Liver (tissue), 9 donors: ENCODE results near the gene VGF. TPM values are rescaled to one million over a fixed set of nuclear protein-coding genes. Genes with fewer than 3 reads are reported as not detected.

ENCODE experiments used
- DNase-seq: peaks from one replicate; pipeline ENCODE4 v3.0.0-alpha.2; 2017; ENCODE audit warnings: low spot score
- H3K27ac ChIP-seq, 2 donors: one replicate each; pipeline ENCODE4 v1.7.0; 2013; ENCODE audit warnings: inconsistent platforms in 2 of 2, low read length in 2 of 2, control low read depth in 1 of 2, low read depth in 1 of 2, mild to moderate bottlenecking in 1 of 2
- H3K27me3 ChIP-seq, 4 donors: one replicate each; pipeline versions ENCODE4 v1.6.1 to v1.7.0; 2013; ENCODE audit warnings: low read length in 3 of 4, inconsistent platforms in 1 of 4, mild to moderate bottlenecking in 1 of 4, moderate library complexity in 1 of 4; ENCODE audit not compliant: control insufficient read depth in 4 of 4, insufficient read depth in 4 of 4
- H3K36me3 ChIP-seq, 4 donors: one replicate each; pipeline versions ENCODE4 v1.6.1 to v1.7.0; 2013; ENCODE audit warnings: low read length in 3 of 4, mild to moderate bottlenecking in 3 of 4, low read depth in 1 of 4, moderate library complexity in 1 of 4; ENCODE audit not compliant: control insufficient read depth in 4 of 4, insufficient read depth in 3 of 4
- H3K4me1 ChIP-seq, 4 donors: one replicate each; pipeline versions ENCODE4 v1.6.1 to v1.7.0; 2013; ENCODE audit warnings: low read length in 3 of 4, mild to moderate bottlenecking in 3 of 4, moderate library complexity in 1 of 4; ENCODE audit not compliant: control insufficient read depth in 4 of 4, insufficient read depth in 4 of 4
- H3K4me3 ChIP-seq, 3 donors: one replicate each; pipeline versions ENCODE4 v1.6.1 to v1.7.0; 2013; ENCODE audit warnings: low read length in 3 of 3, control low read depth in 1 of 3, low read depth in 1 of 3, mild to moderate bottlenecking in 1 of 3
- H3K9ac ChIP-seq, 2 donors: one replicate each; pipeline ENCODE4 v1.7.0; 2013; ENCODE audit warnings: low read length in 2 of 2, mild to moderate bottlenecking in 2 of 2, moderate library complexity in 2 of 2, control low read depth in 1 of 2, low read depth in 1 of 2
- H3K9me3 ChIP-seq, 4 donors: one replicate each; pipeline versions ENCODE4 v1.6.1 to v1.7.0; 2013; ENCODE audit warnings: low read length in 3 of 4; ENCODE audit not compliant: control insufficient read depth in 4 of 4
- ATF3 ChIP-seq: IDR thresholded peaks from 2 replicates; pipeline ENCODE4 v1.6.1; 2016; ENCODE audit warnings: antibody characterized with exemption
- EGR1 ChIP-seq, 2 donors: IDR thresholded peaks; 2 replicates each; pipeline ENCODE4 v1.6.1; 2016 to 2018; ENCODE audit warnings: antibody characterized with exemption in 2 of 2, low read depth in 2 of 2
- FOXA1 ChIP-seq: IDR thresholded peaks from 2 replicates; pipeline ENCODE4 v1.6.1; 2016; ENCODE audit warnings: antibody characterized with exemption
- FOXA2 ChIP-seq: IDR thresholded peaks from 2 replicates; pipeline ENCODE4 v1.6.1; 2016; ENCODE audit warnings: antibody characterized with exemption
- GABPA ChIP-seq, 2 donors: IDR thresholded peaks in 1 of 2; conservative IDR thresholded peaks in 1 of 2; 2 replicates each; pipeline ENCODE4 v1.6.1; 2016; ENCODE audit warnings: antibody characterized with exemption in 2 of 2, mild to moderate bottlenecking in 1 of 2, moderate library complexity in 1 of 2
- HNF4A ChIP-seq, 2 donors: conservative IDR thresholded peaks; 2 replicates each; pipeline ENCODE4 v1.6.1; 2016; ENCODE audit warnings: antibody characterized with exemption in 2 of 2, mild to moderate bottlenecking in 2 of 2
- HNF4G ChIP-seq: IDR thresholded peaks from 2 replicates; pipeline ENCODE4 v1.6.1; 2016; ENCODE audit warnings: antibody characterized with exemption
- JUND ChIP-seq, 2 donors: IDR thresholded peaks; 2 replicates each; pipeline ENCODE4 v1.6.1; 2016; ENCODE audit warnings: antibody characterized with exemption in 2 of 2
- NR2F2 ChIP-seq: IDR thresholded peaks from 2 replicates; pipeline ENCODE4 v1.6.1; 2016; ENCODE audit warnings: antibody characterized with exemption
- RAD21 ChIP-seq, 2 donors: IDR thresholded peaks; 2 replicates each; pipeline ENCODE4 v1.6.1; 2016; ENCODE audit warnings: antibody characterized with exemption in 2 of 2, mild to moderate bottlenecking in 2 of 2
- RXRA ChIP-seq, 2 donors: IDR thresholded peaks; 2 replicates each; pipeline ENCODE4 v1.6.1; 2017 to 2018; ENCODE audit warnings: antibody characterized with exemption in 2 of 2, mild to moderate bottlenecking in 1 of 2
- SP1 ChIP-seq: IDR thresholded peaks from 2 replicates; pipeline ENCODE4 v1.6.1; 2018; ENCODE audit warnings: antibody characterized with exemption, mild to moderate bottlenecking
- TAF1 ChIP-seq: conservative IDR thresholded peaks from 2 replicates; pipeline ENCODE4 v1.6.1; 2016; ENCODE audit warnings: antibody characterized with exemption, mild to moderate bottlenecking
- YY1 ChIP-seq: IDR thresholded peaks from 2 replicates; pipeline ENCODE4 v1.6.1; 2016; ENCODE audit warnings: antibody characterized with exemption, mild to moderate bottlenecking
- ZBTB33 ChIP-seq: IDR thresholded peaks from 2 replicates; pipeline ENCODE4 v1.6.1; 2016; ENCODE audit warnings: antibody characterized with exemption
- WGBS: extraction: QIAGEN DNeasy Blood & Tissue Kit; methylation state at CpG from one replicate; pipeline ENCODE4 v1.1.7; 2013; 5-methylcytosine and 5-hydroxymethylcytosine counted together
- polyA plus RNA-seq, 2 donors: library from polyadenylated mRNA; stranded (reverse) in 1 of 2; unstranded in 1 of 2; fragments of 200-250 nt in 1 of 2; fragments of >200 nt in 1 of 2; fragmentation: Nextera tagmentation in 1 of 2; extraction: Ambion mirVana in 1 of 2; gene quantifications; one replicate each; pipeline versions ENCODE4 v1.2.1 to v1.2.3, GENCODE V29; 2013 to 2015
- total RNA-seq, 2 donors: library from RNA; depleted of rRNA; stranded (reverse); fragments of >200 nt; gene quantifications; one replicate each; pipeline ENCODE4 v1.2.3, GENCODE V29; 2014
- TF ChIP-seq, protein P1 (sequence below): IDR thresholded peaks from 2 replicates; pipeline ENCODE4 v1.6.1; 2016; ENCODE audit warnings: antibody characterized with exemption, mild to moderate bottlenecking
- TF ChIP-seq, protein P2 (sequence below): fragments of 150-350 bp; IDR thresholded peaks from 2 replicates; pipeline ENCODE4 v1.5.1; 2017; ENCODE audit warnings: improper control_type of control experiment, low read depth, low read length; ENCODE audit not compliant: missing input control
- TF ChIP-seq, protein P3 (sequence below): IDR thresholded peaks from 2 replicates; pipeline ENCODE4 v1.6.1; 2016; ENCODE audit warnings: antibody characterized with exemption
- donor health status: healthy.
- donor health status: healthy.
- donor health status: healthy.
- donor health status: healthy.
- donor health status: healthy.

The VGF gene
- total and polyA plus RNA-seq, 4 donors = not detected

GRCh38 chr7:101126651-101127459, 38.5 kb downstream of the VGF start, which contains the start of gene SERPINE1 (continued):
- TF ChIP-seq, protein P1, sequence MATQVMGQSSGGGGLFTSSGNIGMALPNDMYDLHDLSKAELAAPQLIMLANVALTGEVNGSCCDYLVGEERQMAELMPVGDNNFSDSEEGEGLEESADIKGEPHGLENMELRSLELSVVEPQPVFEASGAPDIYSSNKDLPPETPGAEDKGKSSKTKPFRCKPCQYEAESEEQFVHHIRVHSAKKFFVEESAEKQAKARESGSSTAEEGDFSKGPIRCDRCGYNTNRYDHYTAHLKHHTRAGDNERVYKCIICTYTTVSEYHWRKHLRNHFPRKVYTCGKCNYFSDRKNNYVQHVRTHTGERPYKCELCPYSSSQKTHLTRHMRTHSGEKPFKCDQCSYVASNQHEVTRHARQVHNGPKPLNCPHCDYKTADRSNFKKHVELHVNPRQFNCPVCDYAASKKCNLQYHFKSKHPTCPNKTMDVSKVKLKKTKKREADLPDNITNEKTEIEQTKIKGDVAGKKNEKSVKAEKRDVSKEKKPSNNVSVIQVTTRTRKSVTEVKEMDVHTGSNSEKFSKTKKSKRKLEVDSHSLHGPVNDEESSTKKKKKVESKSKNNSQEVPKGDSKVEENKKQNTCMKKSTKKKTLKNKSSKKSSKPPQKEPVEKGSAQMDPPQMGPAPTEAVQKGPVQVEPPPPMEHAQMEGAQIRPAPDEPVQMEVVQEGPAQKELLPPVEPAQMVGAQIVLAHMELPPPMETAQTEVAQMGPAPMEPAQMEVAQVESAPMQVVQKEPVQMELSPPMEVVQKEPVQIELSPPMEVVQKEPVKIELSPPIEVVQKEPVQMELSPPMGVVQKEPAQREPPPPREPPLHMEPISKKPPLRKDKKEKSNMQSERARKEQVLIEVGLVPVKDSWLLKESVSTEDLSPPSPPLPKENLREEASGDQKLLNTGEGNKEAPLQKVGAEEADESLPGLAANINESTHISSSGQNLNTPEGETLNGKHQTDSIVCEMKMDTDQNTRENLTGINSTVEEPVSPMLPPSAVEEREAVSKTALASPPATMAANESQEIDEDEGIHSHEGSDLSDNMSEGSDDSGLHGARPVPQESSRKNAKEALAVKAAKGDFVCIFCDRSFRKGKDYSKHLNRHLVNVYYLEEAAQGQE = peak; percentile 84
- TF ChIP-seq ATF3 = no peak
- peak; percentile 47 for TF ChIP-seq FOXA2
- no peak for TF ChIP-seq FOXA1
- TF ChIP-seq HNF4A (conservative IDR thresholded peaks at IDR 0.05) = peak; percentile 71 to 78

- Histone ChIP-seq H3K4me1 (peaks cover 21 to 51% (median 31%) of the 10 kb centered on the region in 4 donors), H3K36me3 (peaks cover 0 to 12% (median 6%) of the 10 kb centered on the region in 4 donors), H3K27me3 (no peaks in the 10 kb centered on the region), H3K9ac (no peak overlapping the region), H3K9me3 (no peaks in the 10 kb centered on the region), H3K4me3 (no peak overlapping the region), H3K27ac (peak overlapping the region; percentile 83 to 96)
- TF ChIP-seq EGR1 (IDR thresholded peaks at IDR 0.05; ENCODE audit: low read depth in 2 of 2) = no peak
- TF ChIP-seq RXRA (IDR thresholded peaks at IDR 0.05) = no peak
- no peak for TF ChIP-seq GABPA (IDR thresholded peaks at IDR 0.05 in 1 of 2, conservative IDR thresholded peaks at IDR 0.05 in 1 of 2)
- no peak for TF ChIP-seq YY1
- TF ChIP-seq ATF3 = no peak
- TF ChIP-seq TAF1 = no peak
- TF ChIP-seq HNF4A (conservative IDR thresholded peaks at IDR 0.05) = peak in 1 of 2 donors; percentile 72
- TF ChIP-seq, protein P2, sequence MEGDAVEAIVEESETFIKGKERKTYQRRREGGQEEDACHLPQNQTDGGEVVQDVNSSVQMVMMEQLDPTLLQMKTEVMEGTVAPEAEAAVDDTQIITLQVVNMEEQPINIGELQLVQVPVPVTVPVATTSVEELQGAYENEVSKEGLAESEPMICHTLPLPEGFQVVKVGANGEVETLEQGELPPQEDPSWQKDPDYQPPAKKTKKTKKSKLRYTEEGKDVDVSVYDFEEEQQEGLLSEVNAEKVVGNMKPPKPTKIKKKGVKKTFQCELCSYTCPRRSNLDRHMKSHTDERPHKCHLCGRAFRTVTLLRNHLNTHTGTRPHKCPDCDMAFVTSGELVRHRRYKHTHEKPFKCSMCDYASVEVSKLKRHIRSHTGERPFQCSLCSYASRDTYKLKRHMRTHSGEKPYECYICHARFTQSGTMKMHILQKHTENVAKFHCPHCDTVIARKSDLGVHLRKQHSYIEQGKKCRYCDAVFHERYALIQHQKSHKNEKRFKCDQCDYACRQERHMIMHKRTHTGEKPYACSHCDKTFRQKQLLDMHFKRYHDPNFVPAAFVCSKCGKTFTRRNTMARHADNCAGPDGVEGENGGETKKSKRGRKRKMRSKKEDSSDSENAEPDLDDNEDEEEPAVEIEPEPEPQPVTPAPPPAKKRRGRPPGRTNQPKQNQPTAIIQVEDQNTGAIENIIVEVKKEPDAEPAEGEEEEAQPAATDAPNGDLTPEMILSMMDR = no peak
- peak; percentile 91 for TF ChIP-seq FOXA2
- TF ChIP-seq NR2F2 = no peak
- TF ChIP-seq ZBTB33 = no peak
- TF ChIP-seq SP1 = no peak
- TF ChIP-seq, protein P1 = no peak
- peak; percentile 86 for TF ChIP-seq FOXA1
- TF ChIP-seq, protein P3, sequence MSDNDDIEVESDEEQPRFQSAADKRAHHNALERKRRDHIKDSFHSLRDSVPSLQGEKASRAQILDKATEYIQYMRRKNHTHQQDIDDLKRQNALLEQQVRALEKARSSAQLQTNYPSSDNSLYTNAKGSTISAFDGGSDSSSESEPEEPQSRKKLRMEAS = peak; percentile 88
- no peak for TF ChIP-seq RAD21 (IDR thresholded peaks at IDR 0.05)
- no peak for TF ChIP-seq JUND (IDR thresholded peaks at IDR 0.05)
- no peak for TF ChIP-seq HNF4G
- 21% methylated on average over 15 of the region's 15 CpGs for WGBS
- DNase-seq = peak; percentile 53
Measured at GRCh38 chr7:101125989-101126650, 39.2 kb downstream of the VGF start.
